Measurements from ENCODE around the gene BRAT1.
A peak's percentile ranks its signal among the peaks of the same experiment; 100 is the strongest.

Gene BRAT1

GRCh38 chr7:2530071-2530987 lies 25.0 kb downstream of the BRAT1 start:
- Mint-ChIP-seq H3K9me3 (no peaks in the 10 kb centered on the region), H3K4me1 (peaks cover 42% of the 10 kb centered on the region), H3K36me3 (peaks cover 5% of the 10 kb centered on the region), H3K27ac (peak overlapping the region; percentile 96), H3K4me3 (peak overlapping the region; percentile 66), H3K27me3 (no peaks in the 10 kb centered on the region)
- ATAC-seq (ENCODE audit: low read depth) (peak; percentile 68), DNase-seq (ENCODE audit: low spot score in 2 of 2) (peak; percentile 64 to 77)

GRCh38 chr7:2529161-2530070 lies 25.9 kb downstream of the BRAT1 start:
- Mint-ChIP-seq H3K4me1 (peaks cover 42% of the 10 kb centered on the region), H3K4me3 (peak overlapping the region; percentile 85), H3K27me3 (no peaks in the 10 kb centered on the region), H3K36me3 (peaks cover 5% of the 10 kb centered on the region), H3K27ac (peak overlapping the region; percentile 96), H3K9me3 (no peaks in the 10 kb centered on the region)
- DNase-seq (ENCODE audit: low spot score in 2 of 2) (peak; percentile 79 to 89), ATAC-seq (ENCODE audit: low read depth) (peak; percentile 79)

- Mint-ChIP-seq H3K9me3 (no peaks in the 10 kb centered on the region), H3K27ac (peak overlapping the region; percentile 96), H3K36me3 (peaks cover 6% of the 10 kb centered on the region), H3K4me3 (peak overlapping the region; percentile 85), H3K27me3 (no peaks in the 10 kb centered on the region), H3K4me1 (peaks cover 42% of the 10 kb centered on the region)
- ATAC-seq (ENCODE audit: low read depth) (no peak), DNase-seq (ENCODE audit: low spot score in 2 of 2) (no peak)
Observed at GRCh38 chr7:2528481-2529095, 26.7 kb downstream of the BRAT1 start.

- DNase-seq (ENCODE audit: low spot score in 2 of 2) (peak in 1 of 2 donors; percentile 16), ATAC-seq (ENCODE audit: low read depth) (no peak)
- peaks cover 47% of the 10 kb centered on the region for H3K4me1 Mint-ChIP-seq
- no peaks in the 10 kb centered on the region for H3K9me3 Mint-ChIP-seq
- peak overlapping the region; percentile 72 for H3K27ac Mint-ChIP-seq
- no peaks in the 10 kb centered on the region for H3K27me3 Mint-ChIP-seq
- H3K36me3 Mint-ChIP-seq, result peaks cover 10% of the 10 kb centered on the region
- H3K4me3 Mint-ChIP-seq, result peak overlapping the region; percentile 85
Observed at GRCh38 chr7:2527505-2528467, 27.5 kb downstream of the BRAT1 start.

- DNase-seq (ENCODE audit: low spot score in 2 of 2), result no peak
- no peaks in the 10 kb centered on the region for H3K9me3 Mint-ChIP-seq
- no peaks in the 10 kb centered on the region for H3K27me3 Mint-ChIP-seq
- H3K36me3 Mint-ChIP-seq, result peaks cover 15% of the 10 kb centered on the region
- peak overlapping the region; percentile 85 for H3K27ac Mint-ChIP-seq
- H3K4me1 Mint-ChIP-seq, result peaks cover 49% of the 10 kb centered on the region
- no peak for ATAC-seq (ENCODE audit: low read depth)
- peak overlapping the region; percentile 53 for H3K4me3 Mint-ChIP-seq
Observed at GRCh38 chr7:2526659-2527504, 28.4 kb downstream of the BRAT1 start.

- DNase-seq (ENCODE audit: low spot score in 2 of 2) (no peak), ATAC-seq (ENCODE audit: low read depth) (no peak)
- Mint-ChIP-seq H3K36me3 (peaks cover 20% of the 10 kb centered on the region), H3K27ac (peak overlapping the region; percentile 85), H3K27me3 (no peaks in the 10 kb centered on the region), H3K9me3 (no peaks in the 10 kb centered on the region), H3K4me1 (peaks cover 54% of the 10 kb centered on the region), H3K4me3 (peak overlapping the region; percentile 62)
Observed at GRCh38 chr7:2525658-2526630, 29.4 kb downstream of the BRAT1 start.

GRCh38 chr7:2524808-2525657 lies 30.3 kb downstream of the BRAT1 start:
- Mint-ChIP-seq H3K27me3 (no peaks in the 10 kb centered on the region), H3K9me3 (no peaks in the 10 kb centered on the region), H3K4me1 (peaks cover 48% of the 10 kb centered on the region), H3K36me3 (peaks cover 21% of the 10 kb centered on the region), H3K27ac (peak overlapping the region; percentile 85), H3K4me3 (no peak overlapping the region)
- ATAC-seq (ENCODE audit: low read depth) (no peak), DNase-seq (ENCODE audit: low spot score in 2 of 2) (no peak)

- Mint-ChIP-seq H3K9me3 (no peaks in the 10 kb centered on the region), H3K4me3 (peak overlapping the region; percentile 66), H3K27ac (no peak overlapping the region), H3K27me3 (no peaks in the 10 kb centered on the region), H3K4me1 (peaks cover 41% of the 10 kb centered on the region), H3K36me3 (peaks cover 21% of the 10 kb centered on the region)
- ATAC-seq (ENCODE audit: low read depth) (no peak), DNase-seq (ENCODE audit: low spot score in 2 of 2) (no peak)
Observed at GRCh38 chr7:2523941-2524807, 31.1 kb downstream of the BRAT1 start.

GRCh38 chr7:2523461-2523936 lies 31.8 kb downstream of the BRAT1 start:
- peaks cover 37% of the 10 kb centered on the region for H3K4me1 Mint-ChIP-seq
- ATAC-seq (ENCODE audit: low read depth) (no peak), DNase-seq (ENCODE audit: low spot score in 2 of 2) (no peak)
- H3K4me3 Mint-ChIP-seq, result peak overlapping the region; percentile 82
- peaks cover 21% of the 10 kb centered on the region for H3K36me3 Mint-ChIP-seq
- peak overlapping the region; percentile 77 for H3K27ac Mint-ChIP-seq
- no peaks in the 10 kb centered on the region for H3K9me3 Mint-ChIP-seq
- no peaks in the 10 kb centered on the region for H3K27me3 Mint-ChIP-seq

- Mint-ChIP-seq H3K36me3 (peaks cover 21% of the 10 kb centered on the region), H3K27me3 (no peaks in the 10 kb centered on the region), H3K4me1 (peaks cover 37% of the 10 kb centered on the region), H3K4me3 (peak overlapping the region; percentile 82), H3K9me3 (no peaks in the 10 kb centered on the region), H3K27ac (peak overlapping the region; percentile 77)
- DNase-seq (ENCODE audit: low spot score in 2 of 2) (no peak), ATAC-seq (ENCODE audit: low read depth) (no peak)
Observed at GRCh38 chr7:2522780-2523433, 32.4 kb downstream of the BRAT1 start.

All from memory B cell (primary cell).